HFF-Myc (cell line): Measurements from ENCODE around the gene ACOD1.
A peak's percentile ranks its signal among the peaks of the same experiment; 100 is the strongest.

Source experiments
- DNase-seq: peaks from one replicate; pipeline ENCODE4 v3.0.0-alpha.2; 2011; ENCODE audit warnings: low read depth; ENCODE audit errors: extremely low read depth
- H3K4me3 ChIP-seq: replicated peaks from 2 replicates; pipeline ENCODE4 v1.5.1; 2011; ENCODE audit warnings: low read depth, mild to moderate bottlenecking, control low read depth, low read length
- TF ChIP-seq, protein P1 (sequence below): IDR thresholded peaks from 2 replicates; pipeline ENCODE4 v1.5.1; 2012; ENCODE audit warnings: mild to moderate bottlenecking, low read depth, low read length, control low read depth; ENCODE audit errors: missing control alignments

The ACOD1 gene

DNA sequence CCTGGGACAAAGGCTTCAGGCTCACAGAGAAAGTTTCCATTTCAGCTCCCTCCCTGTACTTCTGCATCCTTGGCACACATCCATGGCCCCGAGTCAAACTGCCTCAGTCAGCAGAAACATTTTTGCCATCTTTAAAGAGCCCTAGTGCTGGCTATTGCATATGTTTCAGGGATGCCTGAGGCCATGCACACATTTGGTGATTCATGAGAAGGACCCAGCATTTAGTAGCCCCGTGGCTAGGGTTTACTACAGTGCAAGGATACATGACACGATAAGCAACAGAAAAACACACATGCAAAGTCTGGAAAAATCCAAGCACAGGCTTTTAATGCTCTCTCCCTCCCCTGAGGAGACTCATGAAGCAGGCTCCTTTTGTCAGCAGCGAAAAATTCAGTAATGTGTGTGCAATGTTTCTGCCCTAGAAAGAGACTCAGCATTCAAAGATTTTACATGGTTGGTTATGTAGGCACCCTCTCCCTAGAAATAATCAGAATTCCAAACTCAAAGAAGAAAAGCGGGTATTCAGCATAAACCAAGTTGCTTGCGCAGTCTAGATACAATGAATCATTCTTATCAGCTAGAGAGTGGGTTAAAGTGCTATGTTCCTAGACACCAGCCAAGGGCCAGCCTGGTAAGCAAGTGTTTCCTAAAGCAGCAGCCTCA lies 17.6 kb downstream of the ACOD1 start:
- TF ChIP-seq, protein P1, sequence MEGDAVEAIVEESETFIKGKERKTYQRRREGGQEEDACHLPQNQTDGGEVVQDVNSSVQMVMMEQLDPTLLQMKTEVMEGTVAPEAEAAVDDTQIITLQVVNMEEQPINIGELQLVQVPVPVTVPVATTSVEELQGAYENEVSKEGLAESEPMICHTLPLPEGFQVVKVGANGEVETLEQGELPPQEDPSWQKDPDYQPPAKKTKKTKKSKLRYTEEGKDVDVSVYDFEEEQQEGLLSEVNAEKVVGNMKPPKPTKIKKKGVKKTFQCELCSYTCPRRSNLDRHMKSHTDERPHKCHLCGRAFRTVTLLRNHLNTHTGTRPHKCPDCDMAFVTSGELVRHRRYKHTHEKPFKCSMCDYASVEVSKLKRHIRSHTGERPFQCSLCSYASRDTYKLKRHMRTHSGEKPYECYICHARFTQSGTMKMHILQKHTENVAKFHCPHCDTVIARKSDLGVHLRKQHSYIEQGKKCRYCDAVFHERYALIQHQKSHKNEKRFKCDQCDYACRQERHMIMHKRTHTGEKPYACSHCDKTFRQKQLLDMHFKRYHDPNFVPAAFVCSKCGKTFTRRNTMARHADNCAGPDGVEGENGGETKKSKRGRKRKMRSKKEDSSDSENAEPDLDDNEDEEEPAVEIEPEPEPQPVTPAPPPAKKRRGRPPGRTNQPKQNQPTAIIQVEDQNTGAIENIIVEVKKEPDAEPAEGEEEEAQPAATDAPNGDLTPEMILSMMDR: no peak
- DNase-seq: peak; percentile 62
- no peak overlapping the region for H3K4me3 ChIP-seq

DNA sequence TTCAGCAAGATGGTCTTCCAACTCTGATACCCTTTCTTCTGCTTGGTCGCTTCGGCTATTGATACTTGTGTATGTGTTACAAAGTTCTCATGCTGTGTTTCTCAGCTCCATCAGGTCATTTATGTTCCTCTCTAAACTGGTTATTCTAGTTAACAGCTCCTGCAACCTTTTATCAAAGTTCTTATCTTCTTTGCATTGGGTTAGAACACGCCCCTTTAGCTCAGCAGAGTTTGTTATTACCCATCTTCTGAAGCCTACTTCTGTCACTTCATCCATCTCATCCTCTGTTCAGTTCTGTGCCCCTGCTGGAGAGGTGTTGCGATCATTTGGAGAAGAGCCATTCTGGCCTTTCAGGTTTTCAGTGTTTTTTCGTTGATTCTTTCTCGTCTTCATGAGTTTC lies 18.7 kb downstream of the ACOD1 start:
- no peak overlapping the region for H3K4me3 ChIP-seq
- TF ChIP-seq, protein P1: no peak
- no peak for DNase-seq

GRCh38 chr13:76968041-76968440 lies 19.7 kb downstream of the ACOD1 start:
- DNase-seq: no peak
- TF ChIP-seq, protein P1: no peak
- no peak overlapping the region for H3K4me3 ChIP-seq

- TF ChIP-seq, protein P1: no peak
- H3K4me3 ChIP-seq: no peak overlapping the region
- DNase-seq: no peak
These were observed 21.4 kb downstream of the ACOD1 start for GRCh38 chr13:76969488-76970365.

- DNase-seq: no peak
- TF ChIP-seq, protein P1: no peak
- H3K4me3 ChIP-seq: no peak overlapping the region
These were observed 22.9 kb downstream of the ACOD1 start for GRCh38 chr13:76971215-76971614.

DNA sequence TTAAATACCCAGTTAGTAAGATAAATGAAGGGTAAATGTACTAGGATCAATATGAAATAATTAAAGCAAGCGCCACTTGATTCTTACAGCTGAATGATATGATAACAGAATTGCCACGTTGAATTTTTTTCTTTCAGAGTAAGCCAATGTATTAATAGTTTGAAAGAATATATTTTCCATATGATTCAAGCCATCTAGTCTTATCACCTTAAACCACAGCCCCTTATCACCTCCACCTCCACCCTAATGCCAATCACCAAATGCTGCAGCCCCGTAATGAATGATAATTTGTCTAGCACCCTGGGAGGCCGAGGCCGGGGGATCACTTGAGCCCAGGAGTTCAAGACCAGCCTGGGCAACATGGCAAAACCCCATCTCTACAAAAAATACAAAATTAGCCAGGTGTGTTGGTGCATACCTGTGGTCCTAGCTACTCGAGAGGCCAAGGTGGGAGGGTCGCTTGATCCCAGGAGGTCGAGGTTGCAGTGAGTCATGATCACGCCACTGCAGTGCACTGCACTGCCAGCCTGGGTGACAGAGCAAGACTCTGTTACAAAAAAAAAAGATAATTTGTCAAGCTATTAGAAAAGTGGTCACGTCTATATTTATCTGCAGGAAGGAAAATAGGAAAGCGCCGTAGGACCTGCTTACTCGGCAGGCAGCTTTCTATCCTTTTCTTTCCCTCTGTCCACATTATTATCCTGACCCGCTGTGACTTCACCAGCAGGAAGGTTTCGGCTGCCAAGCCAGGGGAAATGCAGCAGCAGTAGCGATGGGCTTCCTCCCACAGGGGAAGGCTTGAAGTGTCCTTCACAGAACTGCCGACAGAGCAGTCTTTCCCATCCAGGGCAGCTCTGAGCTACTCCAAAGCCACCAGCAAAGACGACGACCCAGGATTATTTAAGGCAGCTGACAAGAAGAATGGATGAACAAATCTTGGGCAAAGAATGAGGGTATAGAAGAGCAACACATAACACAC lies 23.8 kb downstream of the ACOD1 start:
- DNase-seq: no peak
- H3K4me3 ChIP-seq: no peak overlapping the region
- TF ChIP-seq, protein P1: no peak
